Panc1 (cell line): ENCODE measurements around the gene NRP2. TPM values are rescaled to one million over a fixed set of nuclear protein-coding genes. Genes with fewer than 3 reads are reported as not detected.

Source experiments
- ATAC-seq: fragments of 200-7000 bp; cut with Tn5 transposase; 2 replicates; pipeline ENCODE4 v1.9.1; 2020; ENCODE audit warnings: mild to moderate bottlenecking, moderate library complexity
- BruUV-seq: library from RNA; stranded (reverse); fragments of 400-500 nt; replicated peaks from 2 replicates; lab custom pipeline; 2021; lab: Mats Ljungman, UMichigan
- CTCF ChIA-PET: fragments of 300-600 bp; sonication (Branson Sonifier 250); formaldehyde crosslinking; loops from one replicate; lab custom pipeline; 2022; ENCODE audit warnings: antibody characterized with exemption; lab: Charles Lee
- POLR2A ChIA-PET: fragments of 300-600 bp; sonication (Branson Sonifier 250); formaldehyde crosslinking; loops from one replicate; lab custom pipeline; 2022; ENCODE audit warnings: antibody characterized with exemption; lab: Charles Lee
- DNase-seq: peaks from one replicate; pipeline ENCODE4 v3.0.0-alpha.2; 2010; ENCODE audit warnings: low read depth, low spot score
- H3K27ac ChIP-seq: 2 replicates; pipeline ENCODE4 v1.5.1; 2011; ENCODE audit warnings: mild to moderate bottlenecking, low read length, inconsistent platforms
- H3K27me3 ChIP-seq: fragments of 200-500 bp; sonication (Bioruptor generic); 2 replicates; pipeline ENCODE4 v1.6.0; 2014; ENCODE audit warnings: low read length, inconsistent platforms; ENCODE audit not compliant: control insufficient read depth, insufficient read depth
- H3K36me3 ChIP-seq: fragments of 200-500 bp; sonication (Bioruptor generic); 2 replicates; pipeline ENCODE4 v1.5.1; 2014; ENCODE audit warnings: inconsistent platforms, mild to moderate bottlenecking, low read length, moderate library complexity; ENCODE audit not compliant: control insufficient read depth, insufficient read depth
- H3K4me1 ChIP-seq: 2 replicates; pipeline ENCODE4 v1.5.1; 2011; ENCODE audit warnings: inconsistent platforms, mild to moderate bottlenecking, low read length, moderate library complexity; ENCODE audit not compliant: control insufficient read depth, insufficient read depth
- H3K4me3 ChIP-seq, 2 experiments: 2 replicates each; pipeline ENCODE4 v1.5.1; 2011 to 2012; ENCODE audit warnings: low read depth in 2 of 2, low read length in 2 of 2, mild to moderate bottlenecking in 2 of 2, inconsistent platforms in 1 of 2, moderate library complexity in 1 of 2
- H3K9me3 ChIP-seq: fragments of 200-500 bp; sonication (Bioruptor generic); 2 replicates; pipeline ENCODE4 v1.5.1; 2014; ENCODE audit warnings: low read depth, mild to moderate bottlenecking, inconsistent platforms, low read length, moderate library complexity; ENCODE audit not compliant: control insufficient read depth, insufficient read depth
- CTCF ChIP-seq: fragments of 450-650 bp; IDR thresholded peaks from 2 replicates; pipeline ENCODE4 v1.5.1; 2017; ENCODE audit warnings: mild to moderate bottlenecking
- POLR2AphosphoS5 ChIP-seq: IDR thresholded peaks from 2 replicates; pipeline ENCODE4 v1.6.1; 2012; ENCODE audit warnings: mild to moderate bottlenecking, low read depth, low read length, moderate library complexity
- SIN3A ChIP-seq: IDR thresholded peaks from 2 replicates; pipeline ENCODE4 v1.6.1; 2012; ENCODE audit warnings: low read depth, mild to moderate bottlenecking, low read length, moderate library complexity, borderline replicate concordance; ENCODE audit not compliant: insufficient read depth
- TCF7L2 ChIP-seq: IDR thresholded peaks from 2 replicates; pipeline ENCODE4 v1.6.1; 2011; ENCODE audit warnings: mild to moderate bottlenecking, low read depth, low read length, inconsistent platforms
- in situ Hi-C: cut with HindIII; loops from 2 replicates; pipeline ENCODE4 v1.10.0; 2016; ENCODE audit warnings: low sequenced_read_pairs, low pct_unique_long_range_greater_than_20kb
- intact Hi-C: fragments of 100-400 bp; cut with micrococcal nuclease; formaldehyde crosslinking; loops from one replicate; pipeline ENCODE4 v1.10.0; 2022; ENCODE audit not compliant: unreplicated experiment
- total RNA-seq: library from RNA; stranded (reverse); gene quantifications from one replicate; pipeline ENCODE4 v1.2.1, GENCODE V29; 2021; ENCODE audit not compliant: unreplicated experiment
- TF ChIP-seq, protein P1 (sequence below), 2 experiments: IDR thresholded peaks; 2 replicates each; pipeline ENCODE4 v1.6.1; 2011 to 2012; ENCODE audit warnings: low read depth in 2 of 2, control low read depth in 1 of 2, low read length in 1 of 2, mild to moderate bottlenecking in 1 of 2, moderate library complexity in 1 of 2; ENCODE audit not compliant: insufficient read depth in 1 of 2

The NRP2 gene
- total RNA-seq, 1 experiment from 2014 or later: 6.7 TPM

GRCh38 chr2:205837663-205838062, 155.4 kb downstream of the NRP2 start:
- Histone ChIP-seq H3K36me3 (no peaks in the 10 kb centered on the region), H3K4me3 (no peak overlapping the region), H3K9me3 (no peaks in the 10 kb centered on the region), H3K4me1 (no peaks in the 10 kb centered on the region), H3K27me3 (no peaks in the 10 kb centered on the region; the same call in 1 of the 2 replicates), H3K27ac (no peak overlapping the region)
- CTCF ChIA-PET: no interaction called here
- in situ Hi-C loops (no loop called here), intact Hi-C loops (no loop called here)
- BruUV-seq: no TSS peak
- DNase-seq (no peak), ATAC-seq (no peak)
- TF ChIP-seq POLR2AphosphoS5: no peak
- no peak for TF ChIP-seq SIN3A
- TF ChIP-seq TCF7L2: no peak
- no peak for TF ChIP-seq CTCF
- TF ChIP-seq, protein P1, sequence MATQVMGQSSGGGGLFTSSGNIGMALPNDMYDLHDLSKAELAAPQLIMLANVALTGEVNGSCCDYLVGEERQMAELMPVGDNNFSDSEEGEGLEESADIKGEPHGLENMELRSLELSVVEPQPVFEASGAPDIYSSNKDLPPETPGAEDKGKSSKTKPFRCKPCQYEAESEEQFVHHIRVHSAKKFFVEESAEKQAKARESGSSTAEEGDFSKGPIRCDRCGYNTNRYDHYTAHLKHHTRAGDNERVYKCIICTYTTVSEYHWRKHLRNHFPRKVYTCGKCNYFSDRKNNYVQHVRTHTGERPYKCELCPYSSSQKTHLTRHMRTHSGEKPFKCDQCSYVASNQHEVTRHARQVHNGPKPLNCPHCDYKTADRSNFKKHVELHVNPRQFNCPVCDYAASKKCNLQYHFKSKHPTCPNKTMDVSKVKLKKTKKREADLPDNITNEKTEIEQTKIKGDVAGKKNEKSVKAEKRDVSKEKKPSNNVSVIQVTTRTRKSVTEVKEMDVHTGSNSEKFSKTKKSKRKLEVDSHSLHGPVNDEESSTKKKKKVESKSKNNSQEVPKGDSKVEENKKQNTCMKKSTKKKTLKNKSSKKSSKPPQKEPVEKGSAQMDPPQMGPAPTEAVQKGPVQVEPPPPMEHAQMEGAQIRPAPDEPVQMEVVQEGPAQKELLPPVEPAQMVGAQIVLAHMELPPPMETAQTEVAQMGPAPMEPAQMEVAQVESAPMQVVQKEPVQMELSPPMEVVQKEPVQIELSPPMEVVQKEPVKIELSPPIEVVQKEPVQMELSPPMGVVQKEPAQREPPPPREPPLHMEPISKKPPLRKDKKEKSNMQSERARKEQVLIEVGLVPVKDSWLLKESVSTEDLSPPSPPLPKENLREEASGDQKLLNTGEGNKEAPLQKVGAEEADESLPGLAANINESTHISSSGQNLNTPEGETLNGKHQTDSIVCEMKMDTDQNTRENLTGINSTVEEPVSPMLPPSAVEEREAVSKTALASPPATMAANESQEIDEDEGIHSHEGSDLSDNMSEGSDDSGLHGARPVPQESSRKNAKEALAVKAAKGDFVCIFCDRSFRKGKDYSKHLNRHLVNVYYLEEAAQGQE (IDR thresholded peaks at IDR 0.05; ENCODE audit: insufficient read depth in 1 of 2, low read depth in 2 of 2, low read length in 1 of 2): no peak
- POLR2A ChIA-PET: no interaction called here

- Histone ChIP-seq H3K9me3 (no peaks in the 10 kb centered on the region), H3K36me3 (no peaks in the 10 kb centered on the region), H3K4me3 (no peak overlapping the region), H3K4me1 (no peaks in the 10 kb centered on the region), H3K27ac (no peak overlapping the region), H3K27me3 (peaks cover 4% of the 10 kb centered on the region)
- ATAC-seq (no peak), DNase-seq (no peak)
- BruUV-seq: no TSS peak
- TF ChIP-seq, protein P1 (IDR thresholded peaks at IDR 0.05; ENCODE audit: insufficient read depth in 1 of 2, low read depth in 2 of 2, low read length in 1 of 2): no peak
- TF ChIP-seq POLR2AphosphoS5 (no peak), SIN3A (no peak), TCF7L2 (no peak), CTCF (no peak)
- ChIA-PET CTCF (interaction anchor here (0.7 kb wide), 1 partner anchor 33 kb away, joined by 3 read pairs; no protein-coding TSS in a partner anchor), POLR2A (interaction anchor here (0.7 kb wide), 1 partner anchor 385 kb away, joined by 4 read pairs; no protein-coding TSS in a partner anchor)
- intact Hi-C loops: no loop called here
- in situ Hi-C loops: no loop called here
These were observed 163.1 kb downstream of the NRP2 start for GRCh38 chr2:205845446-205845845.
